OCI-LY7 (cell line): ENCODE results near the gene GLE1. TPM values are rescaled to one million over a fixed set of nuclear protein-coding genes. Genes with fewer than 3 reads are reported as not detected.
A peak's percentile ranks its signal among the peaks of the same experiment; 100 is the strongest.

Experiments used
- BruUV-seq: library from RNA; stranded (reverse); fragments of 400-500 nt; replicated peaks from 2 replicates; lab custom pipeline; 2021; lab: Mats Ljungman, UMichigan
- CTCF ChIA-PET: fragments of 300-600 bp; sonication (Branson Sonifier 250); formaldehyde crosslinking; loops from one replicate; lab custom pipeline; 2022; ENCODE audit warnings: antibody characterized with exemption; ENCODE audit not compliant: unreplicated experiment; lab: Charles Lee
- POLR2A ChIA-PET: fragments of 300-600 bp; sonication (Branson Sonifier 250); formaldehyde crosslinking; loops from one replicate; lab custom pipeline; 2022; ENCODE audit warnings: antibody characterized with exemption; lab: Charles Lee
- DNase-seq: peaks from one replicate; pipeline ENCODE4 v3.0.0-alpha.2; 2015; ENCODE audit warnings: low spot score
- H2AFZ ChIP-seq: fragments of 200-600 bp; sonication (generic), shearing (Covaris generic); 2 replicates; pipeline ENCODE4 v1.6.1; 2014; ENCODE audit warnings: mild to moderate bottlenecking, antibody characterized with exemption, low read length, moderate library complexity
- H3K27ac ChIP-seq: fragments of 200-600 bp; sonication (generic); 2 replicates; pipeline ENCODE4 v1.5.1; 2014; ENCODE audit warnings: mixed run types, low read depth, mild to moderate bottlenecking, moderate library complexity, low read length, inconsistent platforms; ENCODE audit not compliant: poor library complexity, severe bottlenecking
- H3K36me3 ChIP-seq: fragments of 200-600 bp; sonication (generic); 2 replicates; pipeline ENCODE4 v1.6.1; 2014; ENCODE audit warnings: mild to moderate bottlenecking, antibody characterized with exemption, low read length, moderate library complexity, mixed read lengths; ENCODE audit not compliant: insufficient read depth
- H3K4me1 ChIP-seq: fragments of 200-600 bp; sonication (generic); 2 replicates; pipeline ENCODE4 v1.5.1; 2014; ENCODE audit warnings: mild to moderate bottlenecking, low read length; ENCODE audit not compliant: insufficient read depth, poor library complexity, severe bottlenecking
- H3K4me2 ChIP-seq: fragments of 200-600 bp; sonication (generic); 2 replicates; pipeline ENCODE4 v1.6.1; 2014; ENCODE audit warnings: mild to moderate bottlenecking, low read length
- H3K4me3 ChIP-seq: fragments of 200-600 bp; sonication (generic); 2 replicates; pipeline ENCODE4 v1.5.1; 2014; ENCODE audit warnings: mild to moderate bottlenecking, low read depth, low read length; ENCODE audit not compliant: poor library complexity, severe bottlenecking
- H3K79me2 ChIP-seq: fragments of 200-600 bp; sonication (generic); 2 replicates; pipeline ENCODE4 v1.6.1; 2016; ENCODE audit warnings: low read depth, mild to moderate bottlenecking, low read length, moderate library complexity, mixed read lengths; ENCODE audit not compliant: insufficient read depth
- H3K9me2 ChIP-seq: fragments of 200-600 bp; sonication (generic); 2 replicates; pipeline ENCODE4 v1.6.1; 2016; ENCODE audit warnings: mild to moderate bottlenecking, low read length, mixed read lengths; ENCODE audit not compliant: insufficient read depth
- H3K9me3 ChIP-seq: fragments of 200-600 bp; sonication (generic); 2 replicates; pipeline ENCODE4 v1.6.1; 2014; ENCODE audit warnings: mild to moderate bottlenecking, mixed run types, low read length, mixed read lengths
- H4K20me1 ChIP-seq: fragments of 200-600 bp; sonication (generic); 2 replicates; pipeline ENCODE4 v1.6.1; 2014; ENCODE audit warnings: mild to moderate bottlenecking, antibody characterized with exemption, low read length, moderate library complexity, mixed read lengths; ENCODE audit not compliant: insufficient read depth
- EZH2phosphoT487 ChIP-seq: fragments of 200-600 bp; sonication (generic); IDR thresholded peaks from 2 replicates; pipeline ENCODE4 v1.6.1; 2018; ENCODE audit warnings: low read depth, borderline replicate concordance, mild to moderate bottlenecking, mixed run types, antibody characterized with exemption, low read length, moderate library complexity, mixed read lengths
- intact Hi-C: fragments of 100-400 bp; cut with micrococcal nuclease; formaldehyde crosslinking; loops from one replicate; pipeline ENCODE4 v1.10.0; 2022; ENCODE audit not compliant: unreplicated experiment
- total RNA-seq, 2 experiments: library from RNA; depleted of rRNA in 1 of 2; stranded (reverse); fragments of >200 nt in 1 of 2; shearing (Covaris generic) in 1 of 2; gene quantifications; 2 replicates each; pipeline ENCODE4 v1.2.3, GENCODE V29; 2014 to 2022
- TF ChIP-seq, protein P1 (sequence below): fragments of 200-600 bp; sonication (generic); conservative IDR thresholded peaks from 2 replicates; pipeline ENCODE4 v1.5.1; 2014; ENCODE audit warnings: mild to moderate bottlenecking, antibody characterized with exemption, low read length, moderate library complexity, mixed read lengths

Gene GLE1
- total RNA-seq, 2 experiments from 2014 or later = 30.8 to 45.2 TPM

- H3K36me3 ChIP-seq = no peaks in the 10 kb centered on the region
- H3K79me2 ChIP-seq = peaks cover 32% of the 10 kb centered on the region
- H3K9me3 ChIP-seq = no peaks in the 10 kb centered on the region
- H2AFZ ChIP-seq = peak overlapping the region; percentile 86
- peaks cover 33% of the 10 kb centered on the region for H3K4me1 ChIP-seq
- H4K20me1 ChIP-seq = peaks cover 18% of the 10 kb centered on the region; the same call in 1 of the 2 replicates
- intact Hi-C loops = loop anchor here (5.0 to 10.0 kb wide), 2 partner anchors 174 to 371 kb away; partner anchors contain the start of genes PHYHD1 and ZDHHC12
- CTCF ChIA-PET = interaction anchor here (1.1 kb wide), 1 partner anchor 130 kb away, joined by 3 read pairs; the partner anchor contains the start of gene CERCAM
- no peak for DNase-seq
- TSS peak; percentile 83 for BruUV-seq
- peak overlapping the region; percentile 87 for H3K4me3 ChIP-seq
- TF ChIP-seq, protein P1, sequence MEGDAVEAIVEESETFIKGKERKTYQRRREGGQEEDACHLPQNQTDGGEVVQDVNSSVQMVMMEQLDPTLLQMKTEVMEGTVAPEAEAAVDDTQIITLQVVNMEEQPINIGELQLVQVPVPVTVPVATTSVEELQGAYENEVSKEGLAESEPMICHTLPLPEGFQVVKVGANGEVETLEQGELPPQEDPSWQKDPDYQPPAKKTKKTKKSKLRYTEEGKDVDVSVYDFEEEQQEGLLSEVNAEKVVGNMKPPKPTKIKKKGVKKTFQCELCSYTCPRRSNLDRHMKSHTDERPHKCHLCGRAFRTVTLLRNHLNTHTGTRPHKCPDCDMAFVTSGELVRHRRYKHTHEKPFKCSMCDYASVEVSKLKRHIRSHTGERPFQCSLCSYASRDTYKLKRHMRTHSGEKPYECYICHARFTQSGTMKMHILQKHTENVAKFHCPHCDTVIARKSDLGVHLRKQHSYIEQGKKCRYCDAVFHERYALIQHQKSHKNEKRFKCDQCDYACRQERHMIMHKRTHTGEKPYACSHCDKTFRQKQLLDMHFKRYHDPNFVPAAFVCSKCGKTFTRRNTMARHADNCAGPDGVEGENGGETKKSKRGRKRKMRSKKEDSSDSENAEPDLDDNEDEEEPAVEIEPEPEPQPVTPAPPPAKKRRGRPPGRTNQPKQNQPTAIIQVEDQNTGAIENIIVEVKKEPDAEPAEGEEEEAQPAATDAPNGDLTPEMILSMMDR = no peak
- no peak for TF ChIP-seq EZH2phosphoT487
- POLR2A ChIA-PET = interaction anchor here (0.6 to 1.3 kb wide), 6 partner anchors 25 to 1332 kb away, joined by 3 to 7 read pairs (median 3); no protein-coding TSS in a partner anchor
- no peak overlapping the region for H3K27ac ChIP-seq
- no peaks in the 10 kb centered on the region for H3K9me2 ChIP-seq
- H3K4me2 ChIP-seq = peak overlapping the region; percentile 86
Measured at GRCh38 chr9:128550770-128551656, 46.5 kb downstream of the GLE1 start.

DNA sequence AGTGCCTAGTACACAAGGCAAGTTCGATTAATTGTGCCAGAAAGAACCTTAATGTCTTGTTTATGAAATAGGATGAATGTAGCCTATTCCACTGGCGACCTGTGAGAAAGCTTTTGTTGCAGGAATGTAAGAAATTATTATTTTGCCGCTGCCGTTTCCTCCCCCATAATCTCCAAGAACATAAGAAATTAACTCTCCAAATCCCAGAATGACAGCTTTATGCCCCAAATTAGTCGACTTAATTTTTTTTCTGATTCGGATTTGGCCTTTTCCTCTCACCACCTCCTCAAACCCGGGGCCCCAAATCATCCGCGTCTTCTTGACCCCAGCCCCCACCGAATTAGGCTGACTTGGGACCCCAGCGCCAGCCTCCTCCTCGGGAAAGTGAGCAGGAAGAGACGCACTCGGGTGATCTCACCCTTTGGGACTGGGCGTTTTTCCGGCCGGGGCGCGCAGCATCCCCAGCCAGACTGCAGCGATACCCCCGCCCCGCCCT lies 47.2 kb downstream of the GLE1 start:
- CTCF ChIA-PET = interaction anchor here (1.0 kb wide), 1 partner anchor 94 kb away, joined by 3 read pairs; no protein-coding TSS in a partner anchor
- Histone ChIP-seq H3K36me3 (peaks cover under 1% of the 10 kb centered on the region; the same call in 1 of the 2 replicates), H3K27ac (peak overlapping the region; percentile 24), H3K4me2 (peak overlapping the region; percentile 86), H3K9me3 (no peaks in the 10 kb centered on the region), H3K4me1 (peaks cover 40% of the 10 kb centered on the region), H3K79me2 (peaks cover 39% of the 10 kb centered on the region), H3K9me2 (no peaks in the 10 kb centered on the region), H3K4me3 (peak overlapping the region; percentile 87), H4K20me1 (peaks cover 18% of the 10 kb centered on the region; the same call in 1 of the 2 replicates), H2AFZ (peak overlapping the region; percentile 86)
- intact Hi-C loops = loop anchor here (1.0 to 10.0 kb wide), 7 partner anchors 46 to 371 kb away; partner anchors contain the start of genes COQ4, ENDOG, PHYHD1 and SET
- no peak for DNase-seq
- POLR2A ChIA-PET = interaction anchor here (0.6 to 1.5 kb wide), 6 partner anchors 15 to 1332 kb away, joined by 3 to 7 read pairs (median 3); partner anchors contain the start of gene GLE1
- TF ChIP-seq, protein P1 = no peak
- TF ChIP-seq EZH2phosphoT487 = no peak
- no TSS peak for BruUV-seq
